Mucosa of rectum (tissue), 2 donors: ENCODE results near the gene LRRC46.
A peak's percentile ranks its signal among the peaks of the same experiment; 100 is the strongest.

Source experiments
- H3K27ac ChIP-seq, 2 donors: one replicate each; pipeline ENCODE4 v1.7.0; 2013; ENCODE audit warnings: inconsistent platforms in 2 of 2, low read depth in 2 of 2, low read length in 2 of 2
- H3K27me3 ChIP-seq, 2 donors: one replicate each; pipeline ENCODE4 v1.7.0; 2013; ENCODE audit warnings: low read length in 2 of 2; ENCODE audit not compliant: control insufficient read depth in 2 of 2, insufficient read depth in 2 of 2
- H3K36me3 ChIP-seq, 2 donors: one replicate each; pipeline ENCODE4 v1.7.0; 2013; ENCODE audit warnings: low read length in 2 of 2; ENCODE audit not compliant: control insufficient read depth in 2 of 2, insufficient read depth in 2 of 2
- H3K4me1 ChIP-seq, 2 donors: one replicate each; pipeline ENCODE4 v1.7.0; 2013; ENCODE audit warnings: low read length in 2 of 2, mild to moderate bottlenecking in 1 of 2; ENCODE audit not compliant: control insufficient read depth in 2 of 2, insufficient read depth in 2 of 2
- H3K4me3 ChIP-seq, 2 donors: one replicate each; pipeline ENCODE4 v1.7.0; 2013; ENCODE audit warnings: low read length in 2 of 2
- H3K9ac ChIP-seq, 2 donors: one replicate each; pipeline ENCODE4 v1.7.0; 2013; ENCODE audit warnings: low read length in 2 of 2, low read depth in 1 of 2, mild to moderate bottlenecking in 1 of 2
- H3K9me3 ChIP-seq, 2 donors: one replicate each; pipeline ENCODE4 v1.7.0; 2013; ENCODE audit warnings: low read length in 2 of 2; ENCODE audit not compliant: control insufficient read depth in 2 of 2
- donor health status: healthy.
- donor health status: Normal muscosa, but diverticular disease.

The LRRC46 gene

DNA sequence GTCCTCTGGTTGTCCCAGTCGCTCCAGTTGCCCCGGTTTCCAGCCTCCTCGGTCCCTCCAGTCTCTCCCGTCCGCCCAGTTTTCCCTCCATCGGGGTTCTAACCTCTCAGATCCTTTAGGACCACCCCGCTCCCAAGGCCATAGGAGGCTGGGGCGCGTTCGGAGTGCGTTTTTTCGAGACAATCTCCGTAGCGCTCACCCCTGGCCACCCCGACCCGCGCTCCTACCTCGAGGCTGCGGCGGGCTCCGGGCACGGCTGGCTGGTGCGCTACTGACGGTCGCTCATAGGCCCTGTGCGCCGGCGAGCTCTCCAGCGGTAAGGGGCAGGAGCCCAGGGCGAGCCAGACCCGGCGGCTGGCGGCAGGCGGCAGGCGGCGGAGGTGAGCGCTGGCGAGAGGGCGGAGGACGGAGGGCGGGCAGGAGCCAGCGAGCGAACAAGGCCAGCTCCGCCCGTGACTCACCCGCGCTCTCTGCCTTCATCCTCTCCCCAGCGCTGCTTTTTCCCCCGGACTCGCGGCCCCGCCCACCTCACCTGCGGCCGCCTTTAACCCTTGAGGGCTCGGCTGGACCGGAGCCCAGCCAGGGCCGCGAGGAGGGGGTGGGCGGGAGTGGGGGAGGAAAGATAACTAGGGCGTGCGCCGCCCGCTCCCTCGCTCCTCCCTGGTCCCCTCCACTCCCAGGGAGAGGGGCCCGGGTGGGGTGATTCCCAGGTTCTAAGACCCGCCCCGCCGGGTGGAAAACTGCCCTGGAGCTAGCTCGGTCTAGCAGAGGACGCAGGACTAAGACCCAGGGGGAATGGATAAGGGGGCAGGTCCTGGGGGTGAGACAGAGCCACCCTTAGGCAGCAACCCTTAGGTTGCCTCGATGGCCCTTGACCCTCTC lies 19.5 kb downstream of the LRRC46 start, which contains the start of gene SP6:
Gene SP6 (minus strand): TSS at position 472 of the 882 bp plus-strand sequence. CDS start 2,734 bp downstream, outside the sequence.
- Histone ChIP-seq H3K4me3 (peak within 1 kb of the TSS; percentile 71), H3K9ac (peak within 1 kb of the TSS; percentile 74 to 80), H3K9me3 (no peaks in the 10 kb centered on the region), H3K27me3 (peaks cover 38 to 39% of the 10 kb centered on the region in 2 donors), H3K4me1 (peaks cover 0 to 12% of the 10 kb centered on the region in 2 donors), H3K27ac (peak within 1 kb of the TSS; percentile 43 to 53), H3K36me3 (no peaks in the 10 kb centered on the region)

DNA sequence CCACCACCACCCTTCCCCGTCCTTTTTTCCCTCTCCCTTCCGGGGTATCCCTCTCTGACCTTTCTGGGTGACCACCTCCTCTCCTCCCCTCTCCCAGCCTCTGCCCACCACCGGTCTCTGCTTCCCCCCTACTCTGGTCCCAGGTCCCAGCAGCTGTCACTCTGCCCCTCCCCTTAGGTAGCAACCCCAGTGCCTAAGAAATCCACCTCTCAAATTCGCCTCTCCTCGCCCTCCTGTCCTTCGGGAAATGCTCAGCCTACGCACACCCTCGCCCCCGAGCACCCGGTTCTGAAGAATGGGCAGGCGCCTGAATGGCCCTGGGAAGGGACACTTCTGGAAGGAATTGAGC lies 20.3 kb downstream of the LRRC46 start:
- H3K4me1 ChIP-seq: peaks cover 0 to 12% of the 10 kb centered on the region in 2 donors
- H3K27me3 ChIP-seq: peaks cover 38 to 39% of the 10 kb centered on the region in 2 donors
- no peak overlapping the region for H3K9ac ChIP-seq
- no peak overlapping the region for H3K4me3 ChIP-seq
- H3K9me3 ChIP-seq: no peaks in the 10 kb centered on the region
- no peaks in the 10 kb centered on the region for H3K36me3 ChIP-seq
- H3K27ac ChIP-seq: no peak overlapping the region

DNA sequence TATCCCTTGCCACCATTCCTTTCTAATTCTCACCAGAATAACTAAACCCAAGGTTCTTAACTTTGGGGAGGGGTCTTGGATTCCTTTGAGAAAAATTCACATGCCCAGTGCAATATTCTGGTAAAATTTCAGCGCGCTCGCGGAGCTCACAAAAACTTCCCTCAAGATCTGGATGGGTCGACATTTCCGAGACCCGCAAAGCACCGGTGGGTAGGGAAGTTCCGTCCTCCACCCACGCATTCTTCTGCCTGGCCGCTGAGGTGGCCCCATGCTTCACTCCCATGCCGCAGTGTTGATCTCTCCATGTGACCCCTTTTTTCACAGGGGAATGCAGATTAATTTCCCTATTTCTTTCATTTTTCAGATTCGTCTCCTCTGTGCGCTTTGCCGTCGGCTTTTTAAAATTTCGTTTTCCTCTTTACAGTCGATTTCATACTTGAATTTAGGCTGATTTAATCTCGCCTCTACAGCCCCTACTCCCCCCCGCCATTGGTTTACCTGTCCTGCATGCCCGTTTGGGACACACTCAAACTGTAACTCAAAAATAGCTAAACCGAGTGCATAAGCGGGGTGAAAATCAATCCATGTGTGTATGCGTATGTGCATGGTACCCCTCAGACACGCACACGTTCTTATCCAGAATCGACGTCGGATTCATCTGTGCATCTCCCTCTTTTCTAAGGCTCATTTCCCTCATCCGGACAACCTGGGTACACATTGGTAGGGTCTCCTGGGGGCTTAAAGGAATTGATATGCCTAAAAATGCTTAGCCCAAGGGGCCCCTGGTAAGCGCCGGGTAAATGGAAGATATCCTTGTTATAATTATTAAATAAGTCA lies 20.9 kb downstream of the LRRC46 start:
- peaks cover 0 to 12% of the 10 kb centered on the region in 2 donors for H3K4me1 ChIP-seq
- H3K27me3 ChIP-seq: peaks cover 36 to 38% of the 10 kb centered on the region in 2 donors
- no peak overlapping the region for H3K4me3 ChIP-seq
- no peak overlapping the region for H3K9ac ChIP-seq
- H3K36me3 ChIP-seq: no peaks in the 10 kb centered on the region
- no peaks in the 10 kb centered on the region for H3K9me3 ChIP-seq
- H3K27ac ChIP-seq: no peak overlapping the region

DNA sequence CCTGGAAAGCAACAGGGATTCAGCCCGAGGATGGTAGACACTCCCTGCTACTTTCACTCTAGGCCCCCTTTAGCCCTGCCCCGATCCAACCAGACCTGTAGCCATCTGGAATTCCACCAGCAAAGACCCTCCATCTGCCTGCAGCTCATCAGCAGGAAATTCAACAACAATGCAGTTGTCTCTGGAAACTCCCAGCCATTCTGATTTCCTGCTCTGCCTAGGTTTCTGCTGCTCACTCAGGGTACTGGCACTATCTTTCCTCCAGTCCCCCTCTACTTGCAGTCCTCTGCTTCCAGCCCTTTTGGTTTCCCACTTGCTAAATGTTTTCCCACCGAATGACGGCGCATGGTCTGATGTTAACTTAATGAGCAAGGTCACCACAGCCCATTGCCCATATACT lies 22.1 kb downstream of the LRRC46 start:
- Histone ChIP-seq H3K36me3 (no peaks in the 10 kb centered on the region), H3K4me3 (no peak overlapping the region), H3K9me3 (no peaks in the 10 kb centered on the region), H3K4me1 (peaks cover 0 to 12% of the 10 kb centered on the region in 2 donors), H3K9ac (no peak overlapping the region), H3K27ac (no peak overlapping the region), H3K27me3 (peaks cover 33% of the 10 kb centered on the region in 2 donors)

DNA sequence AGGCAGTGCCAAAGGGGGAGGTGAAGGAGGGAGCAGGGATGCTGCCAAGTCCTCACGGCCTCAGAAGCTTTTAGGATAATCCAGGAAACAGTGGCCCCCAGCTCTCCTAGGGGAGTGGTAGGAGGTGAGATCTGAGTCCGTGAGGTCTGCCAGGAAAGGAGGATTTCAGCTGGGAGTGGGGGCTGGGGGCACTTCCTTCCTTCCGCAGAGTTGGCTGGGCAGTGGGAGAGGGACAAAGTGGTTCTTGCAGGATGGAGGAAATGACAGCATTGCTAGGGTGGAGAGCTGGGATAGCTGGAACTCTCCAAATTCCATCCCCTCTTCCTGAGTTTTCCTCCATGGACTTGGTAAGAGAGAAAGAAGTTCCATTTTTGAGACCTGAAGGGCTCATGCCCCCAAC lies 24.3 kb downstream of the LRRC46 start:
- Histone ChIP-seq H3K9ac (no peak overlapping the region), H3K27me3 (peaks cover 29 to 31% of the 10 kb centered on the region in 2 donors), H3K36me3 (no peaks in the 10 kb centered on the region), H3K4me1 (no peaks in the 10 kb centered on the region), H3K9me3 (no peaks in the 10 kb centered on the region), H3K4me3 (no peak overlapping the region), H3K27ac (no peak overlapping the region)

DNA sequence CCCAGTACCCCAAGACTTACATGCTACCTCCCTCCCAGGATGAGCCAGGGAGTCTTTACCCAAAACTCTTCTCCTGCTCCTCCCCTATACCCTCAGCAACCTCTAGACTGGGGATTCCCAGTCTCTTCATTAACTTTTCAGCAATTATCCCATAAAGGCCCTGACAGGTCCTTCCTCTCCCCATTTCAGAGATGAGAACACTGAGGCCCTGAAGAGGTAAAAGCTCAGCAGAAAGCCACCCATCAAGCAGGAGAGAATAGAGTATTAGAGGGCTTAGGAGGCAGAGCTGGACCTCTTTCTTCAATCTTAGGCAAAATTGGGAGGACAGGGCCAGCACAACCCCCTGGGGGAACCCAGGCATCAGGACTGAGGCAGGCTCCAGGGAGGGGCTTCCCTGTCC lies 25.4 kb downstream of the LRRC46 start:
- peaks cover 29% of the 10 kb centered on the region in 2 donors for H3K27me3 ChIP-seq

DNA sequence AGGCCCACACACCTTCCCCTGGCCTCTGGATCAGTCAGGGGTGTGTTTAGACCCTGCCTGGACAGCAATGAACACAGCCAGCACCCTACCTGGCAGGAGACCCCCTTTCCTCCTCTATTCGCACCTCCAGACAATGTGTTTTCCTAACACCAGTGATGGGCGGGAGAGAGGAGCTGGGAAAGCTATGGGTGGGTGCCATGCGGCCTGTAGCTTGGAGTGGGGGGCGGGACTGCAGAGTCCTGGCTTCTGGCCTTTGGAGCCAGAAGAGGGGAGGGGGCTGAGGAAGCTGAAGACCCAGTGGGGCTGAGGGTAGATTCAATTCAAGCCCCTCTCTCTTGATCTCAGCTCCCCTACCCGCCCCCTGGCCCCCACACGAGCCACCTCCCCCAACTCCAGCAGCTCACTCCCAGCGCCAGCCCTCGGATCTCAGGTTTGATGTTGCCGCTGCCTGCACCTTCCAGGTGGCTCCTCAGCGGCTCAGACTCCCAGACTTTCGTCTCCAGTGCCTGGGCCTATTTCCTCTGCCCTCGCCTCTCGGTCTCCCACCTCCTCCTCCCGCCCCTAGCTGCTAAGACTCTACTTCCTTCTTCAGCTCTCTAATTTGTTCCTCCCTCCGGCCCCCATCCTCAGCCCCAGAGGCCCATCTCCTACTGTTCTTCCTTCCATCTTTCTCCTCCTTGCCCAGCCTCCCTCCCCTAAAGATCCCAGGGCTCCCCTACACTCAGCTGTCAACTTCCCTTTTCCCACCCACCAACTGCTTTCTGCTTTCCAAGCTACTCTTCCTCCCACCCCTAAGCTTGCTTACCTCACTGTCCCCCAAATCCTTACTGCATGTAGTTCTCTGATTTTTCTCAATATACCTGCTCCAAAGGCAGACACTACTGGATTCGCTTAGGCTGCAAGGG lies 26.3 kb downstream of the LRRC46 start:
- Histone ChIP-seq H3K27ac (no peak overlapping the region), H3K9ac (no peak overlapping the region), H3K4me3 (no peak overlapping the region), H3K27me3 (peaks cover 21 to 22% of the 10 kb centered on the region in 2 donors), H3K9me3 (no peaks in the 10 kb centered on the region), H3K36me3 (no peaks in the 10 kb centered on the region), H3K4me1 (no peaks in the 10 kb centered on the region)

More for the DNA sequence above, 25.4 kb downstream of the LRRC46 start:
- Histone ChIP-seq H3K4me1 (no peaks in the 10 kb centered on the region), H3K9ac (no peak overlapping the region), H3K27ac (no peak overlapping the region), H3K4me3 (no peak overlapping the region), H3K9me3 (no peaks in the 10 kb centered on the region), H3K36me3 (no peaks in the 10 kb centered on the region)

DNA sequence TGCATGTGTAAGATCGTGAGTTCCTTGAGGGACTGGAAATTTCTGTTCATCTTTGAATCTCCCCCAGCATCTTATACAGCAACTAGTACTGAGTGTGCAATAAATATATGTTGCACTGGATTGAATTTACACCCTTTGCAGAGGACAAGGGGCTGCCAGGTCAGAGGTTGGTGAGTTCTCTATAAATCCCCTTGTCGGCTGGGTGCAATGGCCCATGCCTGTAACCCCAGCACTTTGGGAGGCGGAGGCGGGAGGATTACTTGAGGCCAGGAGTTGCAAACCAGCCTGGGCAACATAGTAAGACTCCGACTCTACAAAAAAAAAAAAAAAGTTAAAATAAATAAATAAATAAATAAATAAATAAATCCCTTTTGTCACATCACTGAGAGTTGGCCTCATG lies 28.9 kb downstream of the LRRC46 start:
- peaks cover 3 to 4% of the 10 kb centered on the region in 2 donors for H3K4me1 ChIP-seq
- H3K9ac ChIP-seq: no peak overlapping the region
- H3K4me3 ChIP-seq: no peak overlapping the region
- peaks cover 3 to 8% of the 10 kb centered on the region in 2 donors for H3K27me3 ChIP-seq
- no peaks in the 10 kb centered on the region for H3K9me3 ChIP-seq
- H3K36me3 ChIP-seq: no peaks in the 10 kb centered on the region
- H3K27ac ChIP-seq: no peak overlapping the region

DNA sequence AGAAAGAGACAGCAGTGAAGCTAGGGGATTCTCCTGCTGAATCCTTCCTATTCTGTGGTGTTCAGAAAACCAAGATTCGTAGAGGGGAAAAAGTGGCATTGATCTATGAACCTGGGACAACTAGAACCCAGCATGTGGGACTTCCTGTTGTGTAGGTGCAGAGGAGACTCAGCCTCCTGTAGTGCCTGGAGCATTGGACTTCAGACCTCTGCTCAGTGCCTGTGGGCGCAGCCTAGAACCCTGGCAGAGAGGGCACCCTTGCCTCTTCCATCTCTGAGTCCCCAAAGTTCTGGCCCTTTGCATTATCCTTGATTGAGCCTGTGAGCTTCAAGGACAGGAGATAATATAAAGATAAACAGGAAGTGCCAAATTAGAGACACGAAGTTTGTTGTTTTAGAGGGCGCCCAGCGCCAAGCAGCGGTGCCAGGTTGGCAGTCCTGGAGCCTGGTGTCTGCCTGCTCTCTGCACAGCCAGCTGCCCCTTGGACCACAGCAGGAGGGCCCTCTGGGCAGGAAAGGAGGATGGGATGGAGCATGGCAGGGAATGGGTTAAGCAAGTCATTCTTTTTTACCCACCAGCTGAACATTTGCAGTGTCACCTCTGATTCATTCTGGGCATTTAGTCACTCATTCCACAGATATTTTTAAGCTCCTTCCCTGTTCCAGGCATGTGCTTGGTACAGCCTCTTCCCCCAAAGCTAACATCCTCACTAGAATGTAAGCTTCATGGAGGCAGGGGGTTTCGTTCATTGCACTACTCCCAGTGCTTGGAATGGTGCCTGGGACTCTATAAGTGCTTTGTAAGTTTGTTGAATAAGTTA lies 31.4 kb downstream of the LRRC46 start:
- H3K9ac ChIP-seq: no peak overlapping the region
- peaks cover 3 to 4% of the 10 kb centered on the region in 2 donors for H3K4me1 ChIP-seq
- no peaks in the 10 kb centered on the region for H3K36me3 ChIP-seq
- H3K27ac ChIP-seq: no peak overlapping the region
- H3K9me3 ChIP-seq: no peaks in the 10 kb centered on the region
- peaks cover 0 to 8% of the 10 kb centered on the region in 2 donors for H3K27me3 ChIP-seq
- H3K4me3 ChIP-seq: no peak overlapping the region
